NCI-H526 (cell line): ENCODE results near the gene CNDP1.

Source experiments
- DNase-seq, 2 experiments: peaks; one replicate each; lab custom pipeline; 2025; lab: John Stamatoyannopoulos, UW

Gene CNDP1

DNA sequence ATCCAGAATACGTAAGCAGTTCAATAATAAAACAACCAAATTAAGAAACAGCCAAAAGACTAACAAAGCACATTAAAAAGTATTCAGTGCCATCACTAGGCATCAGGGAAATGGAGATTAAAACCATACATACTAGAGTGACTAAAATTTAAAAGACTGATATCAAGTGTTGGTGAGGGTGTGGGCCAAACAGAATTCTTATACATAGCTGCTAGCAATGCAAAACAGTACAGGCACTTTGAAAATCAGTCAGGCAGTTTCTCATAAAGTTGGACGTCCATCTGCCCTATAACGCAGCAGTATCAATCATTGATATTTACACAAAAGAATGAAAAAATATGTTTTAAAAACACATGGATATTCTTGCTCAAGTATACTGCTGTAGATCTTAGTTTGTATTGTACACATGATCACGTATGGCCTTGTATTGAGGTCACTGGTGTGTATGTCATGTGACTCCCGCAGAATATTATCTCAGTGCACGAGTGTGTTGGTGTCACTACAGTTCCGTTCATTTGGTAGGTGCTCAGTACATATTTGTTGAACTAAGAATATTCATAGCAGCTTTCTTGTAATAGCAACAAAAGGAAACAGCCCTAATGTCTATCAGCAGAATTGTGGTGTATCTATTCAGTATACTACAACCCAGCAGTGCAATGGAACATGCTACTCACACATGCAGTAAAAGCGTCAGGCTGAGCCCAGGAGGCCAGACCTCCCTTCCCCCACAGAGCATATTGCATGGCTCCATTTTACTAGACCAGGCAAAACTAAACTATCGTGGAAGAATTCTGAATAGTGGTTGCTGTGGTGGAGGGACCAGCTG, 92.0 kb downstream of the CNDP1 start:
- peak in 1 of 2 experiments; percentile 34 for DNase-seq

DNA sequence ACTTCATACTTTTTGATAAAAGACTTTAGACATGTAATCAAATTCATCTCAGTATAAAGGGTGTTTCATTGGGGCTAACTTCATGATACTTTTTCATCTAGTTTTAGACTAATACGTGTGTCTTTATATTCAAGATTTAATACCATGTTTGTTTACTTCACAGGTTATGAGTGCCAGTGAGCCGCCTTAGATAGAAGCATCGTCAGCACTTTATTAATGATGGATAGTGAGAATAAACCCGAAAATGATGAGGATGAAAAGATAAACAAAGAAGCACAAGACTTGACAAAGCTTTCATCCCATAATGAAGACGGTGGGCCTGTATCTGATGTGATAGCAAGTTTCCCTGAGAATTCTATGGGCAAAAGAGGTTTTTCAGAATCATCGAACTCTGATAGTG, 96.5 kb downstream of the CNDP1 start:
- DNase-seq: no peak

DNA sequence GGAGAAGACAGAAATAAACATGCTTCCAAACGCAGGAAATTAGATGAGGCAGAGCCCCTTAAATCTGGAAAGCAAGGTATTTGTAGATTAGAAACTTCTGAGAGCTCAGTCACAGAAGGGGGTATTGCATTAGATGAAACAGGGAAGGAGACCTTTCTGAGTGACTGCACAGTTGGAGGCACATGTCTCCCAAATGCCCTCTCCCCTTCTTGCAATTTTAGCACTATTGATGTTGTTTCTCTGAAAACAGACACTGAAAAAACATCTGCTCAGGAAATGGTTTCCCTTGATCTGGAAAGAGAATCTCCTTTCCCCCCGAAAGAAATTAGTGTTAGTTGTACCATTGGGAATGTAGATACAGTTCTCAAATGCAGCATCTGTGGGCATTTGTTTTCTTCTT, 96.9 kb downstream of the CNDP1 start:
- DNase-seq: no peak

DNA sequence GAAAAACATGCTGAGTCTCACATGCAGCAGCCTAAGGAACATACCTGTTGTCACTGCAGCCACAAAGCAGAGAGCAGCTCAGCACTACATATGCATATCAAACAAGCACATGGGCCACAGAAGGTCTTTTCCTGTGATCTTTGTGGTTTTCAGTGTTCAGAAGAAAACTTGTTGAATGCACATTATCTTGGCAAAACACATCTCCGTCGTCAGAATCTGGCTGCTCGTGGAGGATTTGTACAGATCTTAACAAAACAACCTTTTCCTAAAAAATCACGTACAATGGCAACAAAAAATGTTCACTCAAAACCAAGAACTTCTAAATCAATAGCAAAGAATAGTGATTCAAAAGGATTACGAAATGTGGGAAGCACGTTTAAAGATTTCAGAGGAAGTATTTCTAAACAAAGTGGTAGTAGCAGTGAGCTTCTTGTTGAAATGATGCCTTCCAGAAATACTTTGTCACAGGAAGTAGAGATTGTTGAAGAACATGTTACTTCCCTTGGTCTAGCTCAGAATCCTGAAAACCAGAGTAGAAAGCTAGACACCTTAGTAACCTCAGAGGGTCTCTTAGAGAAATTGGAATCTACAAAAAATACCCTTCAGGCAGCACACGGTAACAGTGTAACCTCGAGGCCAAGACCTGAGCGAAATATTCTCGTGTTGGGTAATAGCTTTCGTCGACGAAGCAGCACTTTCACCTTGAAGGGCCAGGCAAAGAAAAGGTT, 97.5 kb downstream of the CNDP1 start:
- no peak for DNase-seq

DNA sequence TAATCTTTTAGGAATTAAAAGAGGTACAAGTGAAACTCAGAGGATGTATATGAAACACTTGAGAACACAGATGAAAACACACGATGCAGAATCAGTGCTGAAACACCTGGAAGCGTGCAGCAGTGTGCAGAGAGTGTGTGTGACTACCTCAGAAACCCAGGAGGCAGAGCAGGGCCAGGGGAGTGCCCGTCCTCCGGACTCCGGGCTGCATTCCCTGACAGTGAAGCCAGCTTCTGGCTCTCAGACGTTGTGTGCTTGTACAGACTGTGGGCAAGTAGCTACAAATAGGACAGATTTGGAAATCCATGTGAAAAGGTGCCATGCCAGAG, 98.0 kb downstream of the CNDP1 start:
- DNase-seq: no peak

DNA sequence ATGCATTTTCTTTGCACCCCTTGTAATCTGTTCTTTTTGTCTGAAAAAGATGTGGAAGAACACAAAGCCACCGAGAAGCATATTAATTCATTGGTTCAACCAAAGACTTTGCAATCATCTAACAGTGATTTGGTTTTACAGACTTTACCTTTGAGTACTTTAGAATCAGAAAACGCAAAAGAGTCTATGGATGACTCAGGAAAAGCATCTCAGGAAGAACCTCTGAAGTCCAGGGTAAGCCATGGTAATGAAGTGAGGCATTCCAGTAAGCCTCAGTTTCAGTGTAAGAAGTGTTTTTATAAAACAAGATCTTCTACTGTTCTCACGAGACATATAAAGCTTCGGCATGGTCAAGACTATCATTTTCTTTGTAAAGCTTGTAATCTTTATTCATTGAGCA, 98.6 kb downstream of the CNDP1 start:
- no peak for DNase-seq

DNA sequence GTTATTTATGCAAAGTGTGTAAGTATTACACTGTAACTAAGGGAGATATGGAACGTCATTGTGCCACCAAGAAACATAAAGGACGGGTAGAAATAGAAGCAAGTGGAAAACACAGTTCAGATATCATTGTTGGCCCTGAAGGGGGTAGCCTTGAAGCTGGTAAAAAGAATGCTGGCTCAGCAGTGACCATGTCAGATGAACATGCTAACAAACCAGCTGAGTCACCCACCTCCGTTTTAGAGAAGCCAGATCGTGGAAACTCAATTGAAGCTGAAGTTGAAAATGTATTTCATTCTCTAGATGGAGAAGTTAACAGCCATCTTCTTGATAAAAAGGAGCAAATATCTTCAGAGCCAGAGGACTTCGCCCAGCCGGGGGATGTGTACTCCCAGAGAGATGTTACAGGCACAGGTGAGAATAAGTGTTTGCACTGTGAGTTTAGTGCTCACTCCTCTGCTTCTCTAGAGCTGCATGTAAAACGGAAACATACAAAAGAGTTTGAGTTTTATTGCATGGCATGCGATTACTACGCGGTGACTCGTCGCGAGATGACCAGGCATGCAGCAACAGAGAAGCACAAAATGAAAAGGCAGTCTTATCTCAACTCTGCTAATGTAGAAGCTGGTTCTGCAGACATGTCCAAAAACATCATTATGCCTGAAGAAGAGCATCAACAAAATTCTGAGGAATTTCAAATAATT, 99.5 kb downstream of the CNDP1 start:
- no peak for DNase-seq

DNA sequence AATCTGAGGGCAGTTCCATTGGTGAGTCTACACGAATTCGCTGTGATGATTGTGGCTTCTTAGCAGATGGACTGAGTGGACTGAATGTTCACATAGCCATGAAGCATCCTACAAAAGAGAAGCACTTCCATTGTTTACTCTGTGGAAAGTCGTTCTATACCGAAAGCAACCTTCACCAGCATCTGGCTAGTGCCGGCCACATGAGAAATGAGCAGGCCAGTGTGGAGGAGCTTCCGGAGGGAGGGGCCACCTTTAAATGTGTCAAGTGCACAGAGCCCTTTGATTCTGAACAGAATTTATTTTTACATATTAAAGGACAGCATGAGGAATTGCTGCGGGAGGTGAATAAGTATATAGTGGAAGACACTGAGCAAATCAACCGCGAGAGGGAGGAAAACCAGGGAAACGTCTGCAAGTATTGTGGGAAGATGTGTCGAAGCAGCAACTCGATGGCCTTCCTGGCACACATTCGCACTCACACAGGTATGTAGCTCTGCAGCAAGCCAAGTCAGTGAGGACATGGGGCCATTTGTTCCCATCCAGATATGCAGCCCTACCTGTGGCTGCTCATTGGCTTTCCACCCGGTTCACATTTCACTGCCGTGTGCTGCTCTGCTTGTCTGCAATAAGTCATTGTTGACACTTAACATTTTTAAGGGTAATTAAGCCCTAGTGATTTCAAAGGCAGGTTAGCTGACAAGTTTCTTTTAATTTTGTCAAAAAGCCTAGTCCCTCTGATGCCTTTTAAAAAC, 101.1 kb downstream of the CNDP1 start:
- DNase-seq: peak; percentile 61 to 64
